Stimulated activated naive B cell treated with anti-CD40 and anti-IgM and Interleukin-4, amounts not matched to agents 10 μg/mL and 1 μg/mL and 100 μg/mL, for 72 hours (primary cell): ENCODE measurements around the gene SCGN.

ENCODE experiments used
- ATAC-seq, 2 donors: fragments of 150-1000 bp; cut with Tn5 transposase; replicated peaks; 2 replicates each; pipeline ENCODE4 v1.10.0; 2021; ENCODE audit warnings: moderate library complexity in 1 of 2
- DNase-seq: peaks from one replicate; pipeline ENCODE4 v3.0.0; 2021
- H3K27ac Mint-ChIP-seq: one replicate; pipeline ENCODE4 v1.8.0; 2022; ENCODE audit warnings: mild to moderate bottlenecking, mixed read lengths
- H3K27me3 Mint-ChIP-seq, 2 donors: one replicate each; pipeline ENCODE4 v1.8.0; 2022; ENCODE audit warnings: mixed read lengths in 2 of 2
- H3K36me3 Mint-ChIP-seq, 2 donors: one replicate each; pipeline ENCODE4 v1.8.0; 2022; ENCODE audit warnings: mixed read lengths in 2 of 2, mild to moderate bottlenecking in 1 of 2
- H3K4me1 Mint-ChIP-seq, 2 donors: one replicate each; pipeline ENCODE4 v1.8.0; 2022; ENCODE audit warnings: mixed read lengths in 2 of 2, mild to moderate bottlenecking in 1 of 2
- H3K4me3 Mint-ChIP-seq, 2 donors: one replicate each; pipeline ENCODE4 v1.8.0; 2022; ENCODE audit warnings: mild to moderate bottlenecking in 2 of 2, mixed read lengths in 2 of 2, moderate library complexity in 1 of 2
- H3K9me3 Mint-ChIP-seq, 2 donors: one replicate each; pipeline ENCODE4 v1.8.0; 2022; ENCODE audit warnings: mixed read lengths in 2 of 2, mild to moderate bottlenecking in 1 of 2

Gene SCGN

DNA sequence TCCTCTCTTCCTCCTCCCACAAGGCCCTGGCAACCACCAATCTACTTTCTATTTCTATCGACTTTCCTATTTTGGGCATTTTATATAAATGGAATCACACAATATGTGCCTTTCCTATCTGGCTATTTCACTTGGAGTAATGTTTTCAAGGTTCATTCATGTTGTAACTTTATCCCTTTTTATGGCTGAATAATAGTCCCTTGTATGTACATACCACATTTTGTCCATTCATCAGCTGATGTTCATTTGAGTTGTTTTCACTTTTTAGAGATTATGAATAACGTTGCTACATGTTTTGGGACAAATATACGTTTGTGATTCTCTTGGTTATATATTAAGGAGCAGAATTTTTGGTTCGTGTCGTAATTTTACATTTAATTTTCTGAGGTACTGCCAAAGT, 33.9 kb downstream of the SCGN start:
- peaks cover 16 to 24% of the 10 kb centered on the region in 2 donors for H3K27me3 Mint-ChIP-seq
- no peak overlapping the region for H3K4me3 Mint-ChIP-seq
- no peak for ATAC-seq
- H3K36me3 Mint-ChIP-seq = no peaks in the 10 kb centered on the region
- H3K4me1 Mint-ChIP-seq = no peaks in the 10 kb centered on the region
- no peak for DNase-seq
- no peak overlapping the region for H3K27ac Mint-ChIP-seq
- H3K9me3 Mint-ChIP-seq = peaks cover 0 to 4% of the 10 kb centered on the region in 2 donors

DNA sequence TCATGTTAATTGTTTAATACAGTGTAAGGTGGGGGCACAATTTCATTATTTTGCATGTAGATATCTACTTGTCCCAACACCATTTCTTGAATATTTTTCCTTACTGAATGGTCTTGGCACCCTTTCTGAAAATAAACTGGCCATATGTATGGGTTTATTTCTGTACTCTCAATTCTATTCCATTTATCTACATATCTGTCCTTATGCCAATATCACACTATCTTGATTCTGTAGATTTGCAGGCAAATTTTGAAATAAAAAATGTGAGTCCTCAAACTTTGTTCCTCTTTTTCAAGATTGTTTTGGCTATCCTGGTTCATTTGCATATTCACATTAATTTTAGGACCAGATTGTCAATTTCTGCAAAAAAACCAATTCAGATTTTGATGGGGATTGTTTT, 34.8 kb downstream of the SCGN start:
- no peak overlapping the region for H3K4me3 Mint-ChIP-seq
- no peaks in the 10 kb centered on the region for H3K4me1 Mint-ChIP-seq
- peaks cover 0 to 4% of the 10 kb centered on the region in 2 donors for H3K9me3 Mint-ChIP-seq
- H3K27ac Mint-ChIP-seq = no peak overlapping the region
- no peak for ATAC-seq
- H3K36me3 Mint-ChIP-seq = no peaks in the 10 kb centered on the region
- H3K27me3 Mint-ChIP-seq = peaks cover 17 to 24% of the 10 kb centered on the region in 2 donors
- no peak for DNase-seq

DNA sequence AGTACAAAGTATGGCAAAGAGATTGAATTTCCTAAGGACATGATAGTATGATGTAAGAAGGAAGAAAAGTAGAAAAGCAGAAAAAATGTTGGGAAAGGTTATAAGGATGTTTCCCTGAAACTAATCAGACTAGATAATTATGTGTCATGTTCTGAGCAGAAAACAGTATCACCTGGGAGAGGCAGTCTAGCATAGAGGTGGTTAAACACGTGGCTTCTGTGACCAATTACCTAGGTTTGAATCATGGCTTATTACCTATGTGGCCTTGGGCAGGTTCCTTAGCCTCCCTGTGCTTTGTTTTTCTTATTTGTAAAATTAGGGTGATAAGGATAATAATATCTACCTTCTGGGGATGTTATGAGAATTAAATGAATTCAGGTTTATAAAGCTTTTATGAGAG, 38.0 kb downstream of the SCGN start:
- Mint-ChIP-seq H3K36me3 (no peaks in the 10 kb centered on the region), H3K27me3 (peaks cover 19 to 33% of the 10 kb centered on the region in 2 donors), H3K4me3 (no peak overlapping the region), H3K4me1 (no peaks in the 10 kb centered on the region), H3K9me3 (peaks cover 0 to 4% of the 10 kb centered on the region in 2 donors), H3K27ac (no peak overlapping the region)
- DNase-seq (no peak), ATAC-seq (no peak)

DNA sequence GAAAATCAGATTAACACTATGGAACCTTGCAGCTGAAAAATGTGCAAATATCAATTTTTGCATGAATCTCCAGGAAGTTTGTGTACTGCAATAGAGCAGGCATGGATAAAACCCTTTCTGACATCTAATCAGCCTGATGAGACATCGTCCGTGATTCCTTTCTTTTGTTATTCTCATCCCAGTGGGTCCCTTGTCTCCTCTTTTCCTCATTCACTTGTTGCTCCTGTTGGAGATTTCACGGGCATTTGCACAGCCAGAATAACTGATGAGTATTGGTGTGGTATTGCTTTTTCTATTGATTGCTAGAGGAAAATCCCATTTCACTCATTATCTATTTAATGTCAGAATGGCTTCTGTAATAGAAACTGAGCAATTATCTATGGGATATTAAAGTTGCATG, 39.9 kb downstream of the SCGN start:
- Mint-ChIP-seq H3K4me1 (no peaks in the 10 kb centered on the region), H3K27ac (no peak overlapping the region), H3K4me3 (no peak overlapping the region), H3K9me3 (no peaks in the 10 kb centered on the region), H3K36me3 (no peaks in the 10 kb centered on the region), H3K27me3 (peaks cover 19 to 40% of the 10 kb centered on the region in 2 donors)
- DNase-seq (no peak), ATAC-seq (no peak)

GRCh38 chr6:25692472-25692871, 40.5 kb downstream of the SCGN start:
- no peaks in the 10 kb centered on the region for H3K9me3 Mint-ChIP-seq
- no peak overlapping the region for H3K27ac Mint-ChIP-seq
- DNase-seq (no peak), ATAC-seq (no peak)
- H3K36me3 Mint-ChIP-seq = no peaks in the 10 kb centered on the region
- peaks cover 23 to 40% of the 10 kb centered on the region in 2 donors for H3K27me3 Mint-ChIP-seq
- H3K4me1 Mint-ChIP-seq = no peaks in the 10 kb centered on the region
- H3K4me3 Mint-ChIP-seq = no peak overlapping the region

GRCh38 chr6:25694366-25694765, 42.4 kb downstream of the SCGN start:
- Mint-ChIP-seq H3K9me3 (no peaks in the 10 kb centered on the region), H3K36me3 (no peaks in the 10 kb centered on the region), H3K27ac (no peak overlapping the region), H3K27me3 (peaks cover 19 to 32% of the 10 kb centered on the region in 2 donors), H3K4me1 (no peaks in the 10 kb centered on the region), H3K4me3 (no peak overlapping the region)
- ATAC-seq (no peak), DNase-seq (no peak)

GRCh38 chr6:25695671-25696070, 43.7 kb downstream of the SCGN start:
- ATAC-seq (no peak), DNase-seq (no peak)
- Mint-ChIP-seq H3K9me3 (no peaks in the 10 kb centered on the region), H3K36me3 (no peaks in the 10 kb centered on the region), H3K4me3 (no peak overlapping the region), H3K27ac (no peak overlapping the region), H3K27me3 (peaks cover 12 to 23% of the 10 kb centered on the region in 2 donors), H3K4me1 (no peaks in the 10 kb centered on the region)

GRCh38 chr6:25697537-25698340, 45.7 kb downstream of the SCGN start:
- no peak for ATAC-seq
- DNase-seq = no peak
- H3K4me3 Mint-ChIP-seq = no peak overlapping the region
- peaks cover 8 to 10% of the 10 kb centered on the region in 2 donors for H3K27me3 Mint-ChIP-seq
- H3K27ac Mint-ChIP-seq = no peak overlapping the region
- no peaks in the 10 kb centered on the region for H3K36me3 Mint-ChIP-seq
- no peaks in the 10 kb centered on the region for H3K4me1 Mint-ChIP-seq
- H3K9me3 Mint-ChIP-seq = no peaks in the 10 kb centered on the region

GRCh38 chr6:25698631-25699030, 46.6 kb downstream of the SCGN start:
- Mint-ChIP-seq H3K27me3 (peaks cover 7 to 10% of the 10 kb centered on the region in 2 donors), H3K4me3 (no peak overlapping the region), H3K9me3 (no peaks in the 10 kb centered on the region), H3K27ac (no peak overlapping the region), H3K36me3 (no peaks in the 10 kb centered on the region), H3K4me1 (no peaks in the 10 kb centered on the region)
- ATAC-seq (no peak), DNase-seq (no peak)

DNA sequence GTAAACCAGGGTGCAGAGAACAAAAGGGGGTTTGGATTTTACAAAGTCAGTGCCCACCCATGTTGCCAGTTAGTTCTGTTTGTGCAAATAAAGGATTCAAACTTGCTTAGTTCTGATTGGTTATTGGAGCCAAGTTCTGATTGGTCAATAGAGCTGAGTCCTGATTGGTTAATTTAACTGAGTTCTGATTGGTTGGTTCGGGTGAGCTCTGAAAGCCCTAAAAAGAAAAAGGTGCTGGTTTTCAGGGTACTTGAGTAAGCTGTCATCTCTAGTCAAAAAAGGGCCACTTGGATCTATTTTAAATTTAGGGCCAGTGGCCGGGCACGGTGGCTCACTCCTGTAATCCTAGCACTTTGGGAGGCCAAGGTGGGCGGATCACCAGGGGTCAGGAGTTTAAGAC, 47.6 kb downstream of the SCGN start:
- Mint-ChIP-seq H3K4me3 (no peak overlapping the region), H3K4me1 (no peaks in the 10 kb centered on the region), H3K27ac (no peak overlapping the region), H3K9me3 (no peaks in the 10 kb centered on the region), H3K27me3 (peaks cover 10 to 14% of the 10 kb centered on the region in 2 donors), H3K36me3 (no peaks in the 10 kb centered on the region)
- DNase-seq (no peak), ATAC-seq (no peak)

GRCh38 chr6:25700761-25701160, 48.7 kb downstream of the SCGN start:
- H3K4me3 Mint-ChIP-seq = no peak overlapping the region
- H3K4me1 Mint-ChIP-seq = no peaks in the 10 kb centered on the region
- no peak for ATAC-seq
- peaks cover 13% of the 10 kb centered on the region in 2 donors for H3K27me3 Mint-ChIP-seq
- no peaks in the 10 kb centered on the region for H3K9me3 Mint-ChIP-seq
- no peak overlapping the region for H3K27ac Mint-ChIP-seq
- no peak for DNase-seq
- H3K36me3 Mint-ChIP-seq = no peaks in the 10 kb centered on the region

GRCh38 chr6:25701807-25702206, 49.8 kb downstream of the SCGN start:
- H3K4me3 Mint-ChIP-seq = no peak overlapping the region
- H3K4me1 Mint-ChIP-seq = no peaks in the 10 kb centered on the region
- no peak overlapping the region for H3K27ac Mint-ChIP-seq
- DNase-seq (no peak), ATAC-seq (no peak)
- peaks cover 13 to 16% of the 10 kb centered on the region in 2 donors for H3K27me3 Mint-ChIP-seq
- no peaks in the 10 kb centered on the region for H3K9me3 Mint-ChIP-seq
- H3K36me3 Mint-ChIP-seq = no peaks in the 10 kb centered on the region

DNA sequence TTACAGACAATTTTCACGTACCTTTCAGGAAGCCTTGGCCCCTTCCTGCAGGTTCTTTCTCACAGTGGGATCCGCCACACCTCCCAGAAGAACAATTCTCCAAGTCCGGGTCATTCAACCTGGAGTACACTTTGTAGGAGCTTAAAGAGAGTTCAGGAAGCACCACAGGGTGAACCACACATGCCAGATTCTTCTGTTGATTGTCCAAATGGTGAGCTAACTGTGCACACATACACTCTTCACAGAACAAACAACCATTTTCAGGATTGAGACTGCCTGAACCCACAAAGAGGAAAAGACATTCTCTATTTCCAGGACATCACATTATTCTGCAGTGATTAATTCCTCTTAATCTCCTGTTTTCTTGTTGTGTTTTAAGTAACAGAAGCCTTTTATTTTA, 51.0 kb downstream of the SCGN start:
- DNase-seq (no peak), ATAC-seq (no peak)
- no peaks in the 10 kb centered on the region for H3K9me3 Mint-ChIP-seq
- no peaks in the 10 kb centered on the region for H3K4me1 Mint-ChIP-seq
- H3K27ac Mint-ChIP-seq = no peak overlapping the region
- peaks cover 13 to 16% of the 10 kb centered on the region in 2 donors for H3K27me3 Mint-ChIP-seq
- no peak overlapping the region for H3K4me3 Mint-ChIP-seq
- no peaks in the 10 kb centered on the region for H3K36me3 Mint-ChIP-seq

DNA sequence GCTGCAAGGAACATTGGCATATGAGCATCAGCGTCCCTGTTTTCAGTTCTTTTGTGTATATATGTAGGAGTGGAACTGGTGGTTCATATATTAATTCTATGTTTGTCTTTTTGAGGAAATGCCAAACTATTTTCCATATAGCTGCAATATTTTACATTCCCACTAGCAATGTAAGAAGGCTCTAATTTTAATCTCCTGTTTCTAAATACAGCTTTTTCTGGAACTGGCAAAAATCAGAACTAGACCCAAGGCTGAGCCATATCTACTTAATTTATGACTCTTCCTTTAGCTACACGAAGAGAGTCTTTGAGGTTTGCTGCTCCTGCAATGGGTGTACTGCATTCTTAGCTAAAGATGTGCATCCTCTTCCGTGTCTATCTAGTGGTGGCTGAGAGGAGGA, 52.0 kb downstream of the SCGN start:
- H3K36me3 Mint-ChIP-seq = no peaks in the 10 kb centered on the region
- no peak for DNase-seq
- H3K4me1 Mint-ChIP-seq = no peaks in the 10 kb centered on the region
- H3K4me3 Mint-ChIP-seq = no peak overlapping the region
- peaks cover 13 to 16% of the 10 kb centered on the region in 2 donors for H3K27me3 Mint-ChIP-seq
- H3K27ac Mint-ChIP-seq = no peak overlapping the region
- H3K9me3 Mint-ChIP-seq = no peaks in the 10 kb centered on the region
- no peak for ATAC-seq

GRCh38 chr6:25706314-25707014, 54.4 kb downstream of the SCGN start:
- DNase-seq = no peak
- no peaks in the 10 kb centered on the region for H3K4me1 Mint-ChIP-seq
- no peak overlapping the region for H3K4me3 Mint-ChIP-seq
- H3K9me3 Mint-ChIP-seq = no peaks in the 10 kb centered on the region
- peaks cover 13 to 20% of the 10 kb centered on the region in 2 donors for H3K27me3 Mint-ChIP-seq
- no peak overlapping the region for H3K27ac Mint-ChIP-seq
- H3K36me3 Mint-ChIP-seq = no peaks in the 10 kb centered on the region
- no peak for ATAC-seq
